C4-2B (cell line): ENCODE results near the gene SURF6.

ENCODE experiments used
- ZFX ChIP-seq: fragments of 450-650 bp; IDR thresholded peaks from 2 replicates; pipeline ENCODE4 v1.6.1; 2017
- TF ChIP-seq, protein P1 (sequence below): fragments of 450-650 bp; conservative IDR thresholded peaks from 2 replicates; pipeline ENCODE4 v1.5.1; 2017; ENCODE audit warnings: mild to moderate bottlenecking

DNA sequence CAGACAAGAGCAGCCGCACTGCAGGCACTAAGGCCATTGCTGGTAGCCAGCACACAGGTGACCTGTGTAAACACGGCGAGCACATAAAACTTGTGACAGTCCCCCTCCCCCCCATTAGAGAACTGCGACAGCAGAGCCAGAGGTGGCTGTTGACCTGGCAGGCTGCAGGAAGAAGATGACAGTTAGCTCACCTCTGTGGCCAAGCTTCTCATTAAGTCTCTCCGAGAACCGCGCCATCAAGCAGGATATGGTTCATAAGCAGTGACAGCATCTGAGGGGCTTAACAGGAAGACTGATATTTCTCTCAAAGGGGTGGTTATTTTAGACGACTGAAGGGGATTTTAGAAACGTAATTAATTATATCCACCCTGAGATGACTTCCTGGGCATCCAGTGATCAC lies 34.7 kb upstream of the SURF6 start:
- TF ChIP-seq, protein P1, sequence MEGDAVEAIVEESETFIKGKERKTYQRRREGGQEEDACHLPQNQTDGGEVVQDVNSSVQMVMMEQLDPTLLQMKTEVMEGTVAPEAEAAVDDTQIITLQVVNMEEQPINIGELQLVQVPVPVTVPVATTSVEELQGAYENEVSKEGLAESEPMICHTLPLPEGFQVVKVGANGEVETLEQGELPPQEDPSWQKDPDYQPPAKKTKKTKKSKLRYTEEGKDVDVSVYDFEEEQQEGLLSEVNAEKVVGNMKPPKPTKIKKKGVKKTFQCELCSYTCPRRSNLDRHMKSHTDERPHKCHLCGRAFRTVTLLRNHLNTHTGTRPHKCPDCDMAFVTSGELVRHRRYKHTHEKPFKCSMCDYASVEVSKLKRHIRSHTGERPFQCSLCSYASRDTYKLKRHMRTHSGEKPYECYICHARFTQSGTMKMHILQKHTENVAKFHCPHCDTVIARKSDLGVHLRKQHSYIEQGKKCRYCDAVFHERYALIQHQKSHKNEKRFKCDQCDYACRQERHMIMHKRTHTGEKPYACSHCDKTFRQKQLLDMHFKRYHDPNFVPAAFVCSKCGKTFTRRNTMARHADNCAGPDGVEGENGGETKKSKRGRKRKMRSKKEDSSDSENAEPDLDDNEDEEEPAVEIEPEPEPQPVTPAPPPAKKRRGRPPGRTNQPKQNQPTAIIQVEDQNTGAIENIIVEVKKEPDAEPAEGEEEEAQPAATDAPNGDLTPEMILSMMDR = no peak
- TF ChIP-seq ZFX = no peak
